HepG2 (cell line): ENCODE results near the gene PTEN. TPM values are rescaled to one million over a fixed set of nuclear protein-coding genes. Genes with fewer than 3 reads are reported as not detected.

Experiments
- ASH2L ChIP-seq: fragments of 300-600, 200-600 bp; sonication (generic); IDR thresholded peaks from 2 replicates; pipeline ENCODE4 v1.7.0; 2017; ENCODE audit warnings: low read depth, mild to moderate bottlenecking, moderate library complexity, mixed read lengths, low read length; ENCODE audit not compliant: insufficient read length
- BHLHE40 ChIP-seq: IDR thresholded peaks from 2 replicates; pipeline ENCODE4 v1.6.1; 2011; ENCODE audit warnings: low read length, improper control_type of control experiment
- CBFB ChIP-seq: sonication (generic); formaldehyde crosslinking; IDR thresholded peaks from 2 replicates; pipeline ENCODE4 v1.4.0; 2020; ENCODE audit warnings: missing genetic modification reagents
- EED ChIP-seq: sonication (generic); formaldehyde crosslinking; IDR thresholded peaks from 2 replicates; pipeline ENCODE4 v1.5.0; 2020; ENCODE audit warnings: mild to moderate bottlenecking, missing genetic modification reagents
- FOXC1 ChIP-seq: sonication (generic); formaldehyde crosslinking; IDR thresholded peaks from 2 replicates; pipeline ENCODE4 v1.8.0; 2022; ENCODE audit warnings: mild to moderate bottlenecking, missing genetic modification reagents, borderline replicate concordance
- GATA4 ChIP-seq: sonication (generic); IDR thresholded peaks from 2 replicates; pipeline ENCODE4 v1.6.1; 2016; ENCODE audit warnings: antibody characterized with exemption, low read depth, borderline replicate concordance
- NFYC ChIP-seq: IDR thresholded peaks from 2 replicates; pipeline ENCODE4 v1.6.1; 2016; ENCODE audit warnings: missing genetic modification reagents, missing compliant biosample characterization
- NKX3-1 ChIP-seq: sonication (generic); formaldehyde crosslinking; IDR thresholded peaks from 2 replicates; pipeline ENCODE4 v1.5.0; 2020; ENCODE audit warnings: missing genetic modification reagents
- RBAK ChIP-seq: sonication (generic); formaldehyde crosslinking; IDR thresholded peaks from 2 replicates; pipeline ENCODE4 v1.5.1; 2020; ENCODE audit warnings: mild to moderate bottlenecking, missing genetic modification reagents
- RXRA ChIP-seq: sonication (generic); formaldehyde crosslinking; IDR thresholded peaks from 2 replicates; pipeline ENCODE4 v1.5.1; 2020; ENCODE audit warnings: missing genetic modification reagents
- SMAD1 ChIP-seq: sonication (generic); formaldehyde crosslinking; IDR thresholded peaks from 2 replicates; pipeline ENCODE4 v1.4.0; 2020; ENCODE audit warnings: missing genetic modification reagents, low read depth, mild to moderate bottlenecking, borderline replicate concordance
- SOX13 ChIP-seq, 3 experiments: fragments of 450-650 bp in 1 of 3; sonication (generic) in 1 of 3; formaldehyde crosslinking in 1 of 3; IDR thresholded peaks in 2 of 3; conservative IDR thresholded peaks in 1 of 3; 2 replicates each; pipeline versions ENCODE4 v1.5.0 to v1.6.1; 2016 to 2020; ENCODE audit warnings: antibody characterized with exemption in 1 of 3, mild to moderate bottlenecking in 1 of 3, missing compliant biosample characterization in 1 of 3, missing genetic modification reagents in 1 of 3, moderate library complexity in 1 of 3
- SRY ChIP-seq: sonication (generic); formaldehyde crosslinking; IDR thresholded peaks from 2 replicates; pipeline ENCODE4 v1.8.0; 2022; ENCODE audit warnings: mild to moderate bottlenecking, missing genetic modification reagents
- TAF1 ChIP-seq: sonication (generic); formaldehyde crosslinking; IDR thresholded peaks from 2 replicates; pipeline ENCODE4 v1.4.0; 2020; ENCODE audit warnings: missing genetic modification reagents
- TBL1XR1 ChIP-seq: fragments of 150-350 bp; IDR thresholded peaks from 2 replicates; pipeline ENCODE4 v1.6.1; 2014; ENCODE audit warnings: borderline replicate concordance, low read length; ENCODE audit not compliant: partially characterized antibody
- YEATS2 ChIP-seq: sonication (generic); formaldehyde crosslinking; IDR thresholded peaks from 2 replicates; pipeline ENCODE4 v1.4.0; 2020; ENCODE audit warnings: missing genetic modification reagents, borderline replicate concordance
- ZBTB21 ChIP-seq: sonication (generic); formaldehyde crosslinking; IDR thresholded peaks from 2 replicates; pipeline ENCODE4 v1.4.0; 2020; ENCODE audit warnings: missing genetic modification reagents
- ZKSCAN8 ChIP-seq: IDR thresholded peaks from 2 replicates; pipeline ENCODE4 v1.6.1; 2016; ENCODE audit warnings: borderline replicate concordance, missing genetic modification reagents, missing compliant biosample characterization
- ZMYM4 ChIP-seq: sonication (generic); formaldehyde crosslinking; IDR thresholded peaks from 2 replicates; pipeline ENCODE4 v1.8.1; 2023; ENCODE audit warnings: mild to moderate bottlenecking, missing genetic modification reagents
- ZNF34 ChIP-seq: sonication (generic); formaldehyde crosslinking; IDR thresholded peaks from 2 replicates; pipeline ENCODE4 v1.4.0; 2020; ENCODE audit warnings: mild to moderate bottlenecking, missing genetic modification reagents, borderline replicate concordance
- ZNF382 ChIP-seq: sonication (generic); formaldehyde crosslinking; IDR thresholded peaks from 2 replicates; pipeline ENCODE4 v1.5.0; 2020; ENCODE audit warnings: missing genetic modification reagents, mild to moderate bottlenecking, borderline replicate concordance
- ZNF563 ChIP-seq: sonication (generic); formaldehyde crosslinking; IDR thresholded peaks from 2 replicates; pipeline ENCODE4 v1.8.0; 2022; ENCODE audit warnings: mild to moderate bottlenecking, moderate library complexity, missing genetic modification reagents
- polyA plus RNA-seq, 8 experiments: library from polyadenylated mRNA; depleted of rRNA in 3 of 8; stranded (reverse) in 7 of 8; unstranded in 1 of 8; fragments of >200 nt; fragmentation: Illumina TruSeq in 4 of 8; extraction: Trizol in 4 of 8; gene quantifications; 2 replicates each; pipeline versions ENCODE4 v1.2.1 to v1.2.3, GENCODE V29; 2011 to 2016; ENCODE audit warnings: low read depth in 4 of 8, missing spikeins in 1 of 8, mixed read lengths in 1 of 8; ENCODE audit not compliant: insufficient read depth in 1 of 8
- total RNA-seq, 5 experiments: library from RNA; depleted of rRNA; stranded (reverse); fragments of >200 nt; fragmentation: Illumina TruSeq; extraction: Trizol; gene quantifications; 2 replicates each; pipeline ENCODE4 v1.2.3, GENCODE V29; 2016; ENCODE audit warnings: low read depth in 1 of 5
- TF ChIP-seq, protein P1 (sequence below): sonication (generic); formaldehyde crosslinking; IDR thresholded peaks from 2 replicates; pipeline ENCODE4 v1.4.0; 2020; ENCODE audit warnings: missing genetic modification reagents
- TF ChIP-seq, protein P2 (sequence below): sonication (generic); formaldehyde crosslinking; IDR thresholded peaks from 2 replicates; pipeline ENCODE4 v1.4.0; 2020; ENCODE audit warnings: missing genetic modification reagents
- TF ChIP-seq, protein P3 (sequence below): sonication (generic); formaldehyde crosslinking; IDR thresholded peaks from 2 replicates; pipeline ENCODE4 v1.8.0; 2022; ENCODE audit warnings: mild to moderate bottlenecking, missing genetic modification reagents, borderline replicate concordance

The PTEN gene
- total and polyA plus RNA-seq, 2 of the 13 experiments (the other 11 are each of a cell fraction or from before 2014, with no cell fraction given) = 30.3 to 61.3 TPM

DNA sequence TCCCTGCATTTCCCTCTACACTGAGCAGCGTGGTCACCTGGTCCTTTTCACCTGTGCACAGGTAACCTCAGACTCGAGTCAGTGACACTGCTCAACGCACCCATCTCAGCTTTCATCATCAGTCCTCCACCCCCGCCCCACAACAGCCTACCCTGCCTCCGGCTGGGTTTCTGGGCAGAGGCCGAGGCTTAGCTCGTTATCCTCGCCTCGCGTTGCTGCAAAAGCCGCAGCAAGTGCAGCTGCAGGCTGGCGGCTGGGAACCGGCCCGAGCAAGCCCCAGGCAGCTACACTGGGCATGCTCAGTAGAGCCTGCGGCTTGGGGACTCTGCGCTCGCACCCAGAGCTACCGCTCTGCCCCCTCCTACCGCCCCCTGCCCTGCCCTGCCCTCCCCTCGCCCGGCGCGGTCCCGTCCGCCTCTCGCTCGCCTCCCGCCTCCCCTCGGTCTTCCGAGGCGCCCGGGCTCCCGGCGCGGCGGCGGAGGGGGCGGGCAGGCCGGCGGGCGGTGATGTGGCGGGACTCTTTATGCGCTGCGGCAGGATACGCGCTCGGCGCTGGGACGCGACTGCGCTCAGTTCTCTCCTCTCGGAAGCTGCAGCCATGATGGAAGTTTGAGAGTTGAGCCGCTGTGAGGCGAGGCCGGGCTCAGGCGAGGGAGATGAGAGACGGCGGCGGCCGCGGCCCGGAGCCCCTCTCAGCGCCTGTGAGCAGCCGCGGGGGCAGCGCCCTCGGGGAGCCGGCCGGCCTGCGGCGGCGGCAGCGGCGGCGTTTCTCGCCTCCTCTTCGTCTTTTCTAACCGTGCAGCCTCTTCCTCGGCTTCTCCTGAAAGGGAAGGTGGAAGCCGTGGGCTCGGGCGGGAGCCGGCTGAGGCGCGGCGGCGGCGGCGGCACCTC, at the start of gene PTEN, which contains the start of gene KLLN (continued):
- TF ChIP-seq YEATS2 (CRISPR knock-in tag) (peak; percentile 70; the same call in 1 of the 2 replicates), FOXC1 (CRISPR knock-in tag) (no peak), NFYC (CRISPR knock-in tag) (peak; percentile 25; the same call in 1 of the 2 replicates), RXRA (peak; percentile 60; the same call in 1 of the 2 replicates), TBL1XR1 (peak; percentile 26), CBFB (CRISPR knock-in tag) (peak; percentile 87), TAF1 (CRISPR knock-in tag) (peak; percentile 97), SRY (CRISPR knock-in tag) (peak; percentile 92; the same call in 1 of the 2 replicates), NKX3-1 (CRISPR knock-in tag) (peak; percentile 71; the same call in 1 of the 2 replicates), BHLHE40 (peak; percentile 85), ZNF382 (no peak), ZNF563 (peak; percentile 53), ZKSCAN8 (CRISPR knock-in tag) (peak; percentile 43; the same call in 1 of the 2 replicates), ASH2L (peak; percentile 83), SMAD1 (CRISPR knock-in tag) (no peak; the same call in 1 of the 2 replicates), ZMYM4 (peak; percentile 98), SOX13 (IDR thresholded peaks at IDR 0.05) (no peak), SOX13 (CRISPR knock-in tag; conservative IDR thresholded peaks at IDR 0.05 in 1 of 2, IDR thresholded peaks at IDR 0.05 in 1 of 2) (peak in 1 of 2 experiments; percentile 46; a peak in 1 of 4 replicates), ZNF34 (CRISPR knock-in tag) (peak; percentile 79; the same call in 1 of the 2 replicates), RBAK (CRISPR knock-in tag) (no peak), ZBTB21 (CRISPR knock-in tag) (no peak), GATA4 (peak; percentile 44; the same call in 1 of the 2 replicates), EED (CRISPR knock-in tag) (peak; percentile 84; the same call in 1 of the 2 replicates)
- TF ChIP-seq, protein P1, sequence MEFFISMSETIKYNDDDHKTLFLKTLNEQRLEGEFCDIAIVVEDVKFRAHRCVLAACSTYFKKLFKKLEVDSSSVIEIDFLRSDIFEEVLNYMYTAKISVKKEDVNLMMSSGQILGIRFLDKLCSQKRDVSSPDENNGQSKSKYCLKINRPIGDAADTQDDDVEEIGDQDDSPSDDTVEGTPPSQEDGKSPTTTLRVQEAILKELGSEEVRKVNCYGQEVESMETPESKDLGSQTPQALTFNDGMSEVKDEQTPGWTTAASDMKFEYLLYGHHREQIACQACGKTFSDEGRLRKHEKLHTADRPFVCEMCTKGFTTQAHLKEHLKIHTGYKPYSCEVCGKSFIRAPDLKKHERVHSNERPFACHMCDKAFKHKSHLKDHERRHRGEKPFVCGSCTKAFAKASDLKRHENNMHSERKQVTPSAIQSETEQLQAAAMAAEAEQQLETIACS (CRISPR knock-in tag) = peak; percentile 80
- TF ChIP-seq, protein P2, sequence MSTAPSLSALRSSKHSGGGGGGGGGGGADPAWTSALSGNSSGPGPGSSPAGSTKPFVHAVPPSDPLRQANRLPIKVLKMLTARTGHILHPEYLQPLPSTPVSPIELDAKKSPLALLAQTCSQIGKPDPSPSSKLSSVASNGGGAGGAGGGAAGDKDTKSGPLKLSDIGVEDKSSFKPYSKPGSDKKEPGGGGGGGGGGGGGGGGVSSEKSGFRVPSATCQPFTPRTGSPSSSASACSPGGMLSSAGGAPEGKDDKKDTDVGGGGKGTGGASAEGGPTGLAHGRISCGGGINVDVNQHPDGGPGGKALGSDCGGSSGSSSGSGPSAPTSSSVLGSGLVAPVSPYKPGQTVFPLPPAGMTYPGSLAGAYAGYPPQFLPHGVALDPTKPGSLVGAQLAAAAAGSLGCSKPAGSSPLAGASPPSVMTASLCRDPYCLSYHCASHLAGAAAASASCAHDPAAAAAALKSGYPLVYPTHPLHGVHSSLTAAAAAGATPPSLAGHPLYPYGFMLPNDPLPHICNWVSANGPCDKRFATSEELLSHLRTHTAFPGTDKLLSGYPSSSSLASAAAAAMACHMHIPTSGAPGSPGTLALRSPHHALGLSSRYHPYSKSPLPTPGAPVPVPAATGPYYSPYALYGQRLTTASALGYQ (CRISPR knock-in tag) = 0 out of 2 replicates have a peak, but pooled peaks have one; percentile 32
- TF ChIP-seq, protein P3, sequence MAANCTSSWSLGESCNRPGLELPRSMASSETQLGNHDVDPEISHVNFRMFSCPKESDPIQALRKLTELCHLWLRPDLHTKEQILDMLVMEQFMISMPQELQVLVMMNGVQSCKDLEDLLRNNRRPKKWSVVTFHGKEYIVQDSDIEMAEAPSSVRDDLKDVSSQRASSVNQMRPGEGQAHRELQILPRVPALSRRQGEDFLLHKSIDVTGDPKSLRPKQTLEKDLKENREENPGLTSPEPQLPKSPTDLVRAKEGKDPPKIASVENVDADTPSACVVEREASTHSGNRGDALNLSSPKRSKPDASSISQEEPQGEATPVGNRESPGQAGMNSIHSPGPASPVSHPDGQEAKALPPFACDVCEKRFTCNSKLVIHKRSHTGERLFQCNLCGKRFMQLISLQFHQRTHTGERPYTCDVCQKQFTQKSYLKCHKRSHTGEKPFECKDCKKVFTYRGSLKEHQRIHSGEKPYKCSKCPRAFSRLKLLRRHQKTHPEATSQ (CRISPR knock-in tag) = 0 out of 2 replicates have a peak, but pooled peaks have one; percentile 52
